Measurements from ENCODE around the gene TANGO6.

DNA sequence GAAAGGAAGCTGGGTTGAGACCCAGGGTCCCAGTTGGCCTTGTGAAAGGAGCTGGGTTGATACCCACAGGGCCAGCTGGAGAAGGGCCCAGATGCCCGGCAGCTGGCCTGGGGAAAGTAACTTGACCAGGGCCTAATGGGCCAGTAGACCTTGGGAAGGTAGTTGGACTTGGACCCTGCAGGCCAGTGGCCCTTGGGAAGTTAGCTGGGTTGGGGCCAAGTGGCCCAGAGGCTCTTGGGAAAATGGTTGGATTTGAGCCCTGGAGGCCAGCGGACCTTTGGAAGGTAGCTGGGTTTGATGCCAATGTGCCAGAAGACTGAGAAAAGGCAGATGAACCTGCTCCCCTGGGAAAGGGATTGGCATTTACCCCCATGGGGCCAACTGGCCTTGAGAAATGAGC is 275.7 kb downstream of the TANGO6 start:
- TF ChIP-seq, protein P1, sequence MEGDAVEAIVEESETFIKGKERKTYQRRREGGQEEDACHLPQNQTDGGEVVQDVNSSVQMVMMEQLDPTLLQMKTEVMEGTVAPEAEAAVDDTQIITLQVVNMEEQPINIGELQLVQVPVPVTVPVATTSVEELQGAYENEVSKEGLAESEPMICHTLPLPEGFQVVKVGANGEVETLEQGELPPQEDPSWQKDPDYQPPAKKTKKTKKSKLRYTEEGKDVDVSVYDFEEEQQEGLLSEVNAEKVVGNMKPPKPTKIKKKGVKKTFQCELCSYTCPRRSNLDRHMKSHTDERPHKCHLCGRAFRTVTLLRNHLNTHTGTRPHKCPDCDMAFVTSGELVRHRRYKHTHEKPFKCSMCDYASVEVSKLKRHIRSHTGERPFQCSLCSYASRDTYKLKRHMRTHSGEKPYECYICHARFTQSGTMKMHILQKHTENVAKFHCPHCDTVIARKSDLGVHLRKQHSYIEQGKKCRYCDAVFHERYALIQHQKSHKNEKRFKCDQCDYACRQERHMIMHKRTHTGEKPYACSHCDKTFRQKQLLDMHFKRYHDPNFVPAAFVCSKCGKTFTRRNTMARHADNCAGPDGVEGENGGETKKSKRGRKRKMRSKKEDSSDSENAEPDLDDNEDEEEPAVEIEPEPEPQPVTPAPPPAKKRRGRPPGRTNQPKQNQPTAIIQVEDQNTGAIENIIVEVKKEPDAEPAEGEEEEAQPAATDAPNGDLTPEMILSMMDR (IDR thresholded peaks at IDR 0.05; ENCODE audit: low read depth, low read length, poor library complexity, severe bottlenecking) = no peak
- no peak for TF ChIP-seq EZH2phosphoT487 (IDR thresholded peaks at IDR 0.05; ENCODE audit: borderline replicate concordance, low read length)

Measured in DOHH2 (cell line).